ENCODE results near the gene ERICH2.

- TF ChIP-seq, protein P1, sequence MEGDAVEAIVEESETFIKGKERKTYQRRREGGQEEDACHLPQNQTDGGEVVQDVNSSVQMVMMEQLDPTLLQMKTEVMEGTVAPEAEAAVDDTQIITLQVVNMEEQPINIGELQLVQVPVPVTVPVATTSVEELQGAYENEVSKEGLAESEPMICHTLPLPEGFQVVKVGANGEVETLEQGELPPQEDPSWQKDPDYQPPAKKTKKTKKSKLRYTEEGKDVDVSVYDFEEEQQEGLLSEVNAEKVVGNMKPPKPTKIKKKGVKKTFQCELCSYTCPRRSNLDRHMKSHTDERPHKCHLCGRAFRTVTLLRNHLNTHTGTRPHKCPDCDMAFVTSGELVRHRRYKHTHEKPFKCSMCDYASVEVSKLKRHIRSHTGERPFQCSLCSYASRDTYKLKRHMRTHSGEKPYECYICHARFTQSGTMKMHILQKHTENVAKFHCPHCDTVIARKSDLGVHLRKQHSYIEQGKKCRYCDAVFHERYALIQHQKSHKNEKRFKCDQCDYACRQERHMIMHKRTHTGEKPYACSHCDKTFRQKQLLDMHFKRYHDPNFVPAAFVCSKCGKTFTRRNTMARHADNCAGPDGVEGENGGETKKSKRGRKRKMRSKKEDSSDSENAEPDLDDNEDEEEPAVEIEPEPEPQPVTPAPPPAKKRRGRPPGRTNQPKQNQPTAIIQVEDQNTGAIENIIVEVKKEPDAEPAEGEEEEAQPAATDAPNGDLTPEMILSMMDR (conservative IDR thresholded peaks at IDR 0.05; ENCODE audit: low read depth in 2 of 2) = no peak
- TF ChIP-seq, protein P2, sequence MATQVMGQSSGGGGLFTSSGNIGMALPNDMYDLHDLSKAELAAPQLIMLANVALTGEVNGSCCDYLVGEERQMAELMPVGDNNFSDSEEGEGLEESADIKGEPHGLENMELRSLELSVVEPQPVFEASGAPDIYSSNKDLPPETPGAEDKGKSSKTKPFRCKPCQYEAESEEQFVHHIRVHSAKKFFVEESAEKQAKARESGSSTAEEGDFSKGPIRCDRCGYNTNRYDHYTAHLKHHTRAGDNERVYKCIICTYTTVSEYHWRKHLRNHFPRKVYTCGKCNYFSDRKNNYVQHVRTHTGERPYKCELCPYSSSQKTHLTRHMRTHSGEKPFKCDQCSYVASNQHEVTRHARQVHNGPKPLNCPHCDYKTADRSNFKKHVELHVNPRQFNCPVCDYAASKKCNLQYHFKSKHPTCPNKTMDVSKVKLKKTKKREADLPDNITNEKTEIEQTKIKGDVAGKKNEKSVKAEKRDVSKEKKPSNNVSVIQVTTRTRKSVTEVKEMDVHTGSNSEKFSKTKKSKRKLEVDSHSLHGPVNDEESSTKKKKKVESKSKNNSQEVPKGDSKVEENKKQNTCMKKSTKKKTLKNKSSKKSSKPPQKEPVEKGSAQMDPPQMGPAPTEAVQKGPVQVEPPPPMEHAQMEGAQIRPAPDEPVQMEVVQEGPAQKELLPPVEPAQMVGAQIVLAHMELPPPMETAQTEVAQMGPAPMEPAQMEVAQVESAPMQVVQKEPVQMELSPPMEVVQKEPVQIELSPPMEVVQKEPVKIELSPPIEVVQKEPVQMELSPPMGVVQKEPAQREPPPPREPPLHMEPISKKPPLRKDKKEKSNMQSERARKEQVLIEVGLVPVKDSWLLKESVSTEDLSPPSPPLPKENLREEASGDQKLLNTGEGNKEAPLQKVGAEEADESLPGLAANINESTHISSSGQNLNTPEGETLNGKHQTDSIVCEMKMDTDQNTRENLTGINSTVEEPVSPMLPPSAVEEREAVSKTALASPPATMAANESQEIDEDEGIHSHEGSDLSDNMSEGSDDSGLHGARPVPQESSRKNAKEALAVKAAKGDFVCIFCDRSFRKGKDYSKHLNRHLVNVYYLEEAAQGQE (IDR thresholded peaks at IDR 0.05; ENCODE audit: unreplicated experiment) = no peak
- TF ChIP-seq JUNB (IDR thresholded peaks at IDR 0.05; ENCODE audit: unreplicated experiment) (no peak), POLR2AphosphoS5 (IDR thresholded peaks at IDR 0.05; ENCODE audit: low read depth) (no peak), EZH2 (IDR thresholded peaks at IDR 0.05; ENCODE audit: low read depth, unreplicated experiment) (no peak), EZH2phosphoT487 (IDR thresholded peaks at IDR 0.05; ENCODE audit: unreplicated experiment) (no peak)
These were observed 13.4 kb downstream of the ERICH2 start for GRCh38 chr2:170783549-170783948.
